ENCODE measurements around the gene PLEKHG5.

Gene PLEKHG5

DNA sequence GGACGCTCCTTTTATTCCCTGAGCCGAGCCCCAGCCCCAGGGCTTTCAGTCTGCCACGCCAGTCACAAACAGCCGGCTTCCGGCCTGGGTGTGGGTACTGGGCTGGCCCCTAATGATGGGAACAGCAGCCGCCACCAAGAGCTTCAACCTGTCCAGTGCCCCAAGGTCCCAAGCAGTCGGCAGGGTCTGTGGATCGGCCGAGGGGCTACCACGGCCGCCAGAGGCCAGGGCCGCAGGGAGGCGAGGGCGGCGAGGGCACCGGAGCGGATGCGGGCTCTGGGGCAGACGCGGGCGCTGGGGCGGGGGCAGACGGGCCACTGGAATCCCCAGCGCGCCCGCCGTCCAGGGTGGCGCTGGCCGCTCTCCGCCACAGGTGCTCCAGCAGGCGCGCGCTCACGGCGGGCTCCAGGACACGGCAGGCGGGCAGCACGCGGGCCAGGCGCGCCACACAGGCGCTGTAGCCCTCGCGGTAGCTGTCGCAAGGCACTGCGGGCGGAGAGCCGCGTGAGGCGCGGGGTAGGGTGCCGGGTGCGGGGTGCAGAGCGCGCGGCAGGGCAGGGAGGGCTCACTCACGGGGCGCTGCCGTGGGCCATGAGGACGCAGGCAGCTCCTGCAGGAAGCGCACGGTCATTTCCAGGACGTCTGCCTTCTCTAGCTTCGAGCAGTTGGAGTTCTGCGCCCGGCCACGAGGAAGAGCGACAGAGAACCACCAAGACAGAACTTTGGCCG, 72.6 kb downstream of the PLEKHG5 start:
- no peaks in the 10 kb centered on the region for H4K20me1 ChIP-seq (ENCODE audit: low read depth, low read length)
- no peak overlapping the region for H3K4me3 ChIP-seq (ENCODE audit: insufficient read depth, low read length, poor library complexity, severe bottlenecking)
- no peaks in the 10 kb centered on the region for H3K36me3 ChIP-seq (ENCODE audit: low read length)
- TF ChIP-seq EZH2phosphoT487 (conservative IDR thresholded peaks at IDR 0.05; ENCODE audit: low read length) = no peak
- TF ChIP-seq, protein P1, sequence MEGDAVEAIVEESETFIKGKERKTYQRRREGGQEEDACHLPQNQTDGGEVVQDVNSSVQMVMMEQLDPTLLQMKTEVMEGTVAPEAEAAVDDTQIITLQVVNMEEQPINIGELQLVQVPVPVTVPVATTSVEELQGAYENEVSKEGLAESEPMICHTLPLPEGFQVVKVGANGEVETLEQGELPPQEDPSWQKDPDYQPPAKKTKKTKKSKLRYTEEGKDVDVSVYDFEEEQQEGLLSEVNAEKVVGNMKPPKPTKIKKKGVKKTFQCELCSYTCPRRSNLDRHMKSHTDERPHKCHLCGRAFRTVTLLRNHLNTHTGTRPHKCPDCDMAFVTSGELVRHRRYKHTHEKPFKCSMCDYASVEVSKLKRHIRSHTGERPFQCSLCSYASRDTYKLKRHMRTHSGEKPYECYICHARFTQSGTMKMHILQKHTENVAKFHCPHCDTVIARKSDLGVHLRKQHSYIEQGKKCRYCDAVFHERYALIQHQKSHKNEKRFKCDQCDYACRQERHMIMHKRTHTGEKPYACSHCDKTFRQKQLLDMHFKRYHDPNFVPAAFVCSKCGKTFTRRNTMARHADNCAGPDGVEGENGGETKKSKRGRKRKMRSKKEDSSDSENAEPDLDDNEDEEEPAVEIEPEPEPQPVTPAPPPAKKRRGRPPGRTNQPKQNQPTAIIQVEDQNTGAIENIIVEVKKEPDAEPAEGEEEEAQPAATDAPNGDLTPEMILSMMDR (IDR thresholded peaks at IDR 0.05; ENCODE audit: insufficient read depth, low read length, poor library complexity, severe bottlenecking) = no peak
- H3K9me2 ChIP-seq (replicated peaks; ENCODE audit: insufficient read depth, low read length) = no peaks in the 10 kb centered on the region
- no peak overlapping the region for H3K4me2 ChIP-seq (ENCODE audit: low read depth, low read length, poor library complexity, severe bottlenecking)
- H3K79me2 ChIP-seq (ENCODE audit: insufficient read depth, low read length) = no peaks in the 10 kb centered on the region
- H3K27ac ChIP-seq (ENCODE audit: low read depth, low read length) = no peak overlapping the region
- H3K9ac ChIP-seq (ENCODE audit: low read length) = no peak overlapping the region
- no peaks in the 10 kb centered on the region for H3F3A ChIP-seq (ENCODE audit: insufficient read depth)
- H3K27me3 ChIP-seq (ENCODE audit: low read length) = no peaks in the 10 kb centered on the region
- H3K9me3 ChIP-seq (ENCODE audit: insufficient read depth, low read length) = no peaks in the 10 kb centered on the region
- H2AFZ ChIP-seq (ENCODE audit: low read depth, low read length, severe bottlenecking) = no peak overlapping the region

DNA sequence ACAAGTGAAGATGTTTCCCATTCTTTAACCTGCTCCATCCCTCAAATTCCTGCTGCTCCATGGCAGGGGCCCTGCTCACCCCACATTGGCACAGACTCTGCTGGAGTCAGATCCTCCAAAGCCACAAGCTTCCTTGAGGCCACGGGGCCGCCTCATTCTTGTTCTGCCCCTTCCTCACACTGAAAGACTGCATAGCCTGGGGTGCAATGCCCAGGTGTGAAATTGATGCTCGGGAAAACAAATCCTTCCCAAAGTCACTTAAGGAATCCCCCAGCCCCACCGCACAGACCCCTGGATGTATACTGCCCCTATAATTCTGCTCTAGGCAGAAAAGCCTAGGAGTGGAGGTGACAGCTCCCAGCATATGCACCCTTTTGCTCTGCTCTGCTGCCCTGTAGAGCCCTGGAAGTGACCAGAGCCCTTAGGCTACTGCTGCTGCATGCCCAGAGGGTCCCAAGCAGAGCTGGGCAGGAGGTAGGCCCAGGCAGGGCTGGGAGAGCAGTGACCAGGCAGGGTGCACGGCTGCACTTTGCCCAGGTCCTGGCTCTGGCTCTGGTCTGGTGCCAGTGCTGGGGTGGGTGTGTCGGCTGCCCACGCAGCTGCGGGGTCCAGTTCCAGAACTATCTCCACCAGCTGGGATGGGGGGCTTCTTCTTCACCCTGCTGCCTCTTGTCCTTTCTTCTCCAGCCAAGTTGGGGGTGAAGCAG, 73.4 kb downstream of the PLEKHG5 start:
- Histone ChIP-seq H3K27ac (ENCODE audit: low read depth, low read length) (no peak overlapping the region), H3K9me2 (replicated peaks; ENCODE audit: insufficient read depth, low read length) (no peaks in the 10 kb centered on the region), H3K4me3 (ENCODE audit: insufficient read depth, low read length, poor library complexity, severe bottlenecking) (no peak overlapping the region), H2AFZ (ENCODE audit: low read depth, low read length, severe bottlenecking) (no peak overlapping the region), H3K9me3 (ENCODE audit: insufficient read depth, low read length) (no peaks in the 10 kb centered on the region), H3K27me3 (ENCODE audit: low read length) (no peaks in the 10 kb centered on the region), H3K9ac (ENCODE audit: low read length) (no peak overlapping the region), H3K36me3 (ENCODE audit: low read length) (no peaks in the 10 kb centered on the region), H3K79me2 (ENCODE audit: insufficient read depth, low read length) (no peaks in the 10 kb centered on the region), H3K4me2 (ENCODE audit: low read depth, low read length, poor library complexity, severe bottlenecking) (no peak overlapping the region), H4K20me1 (ENCODE audit: low read depth, low read length) (no peaks in the 10 kb centered on the region), H3F3A (ENCODE audit: insufficient read depth) (no peaks in the 10 kb centered on the region)
- TF ChIP-seq EZH2phosphoT487 (conservative IDR thresholded peaks at IDR 0.05; ENCODE audit: low read length) = no peak
- TF ChIP-seq, protein P1 (IDR thresholded peaks at IDR 0.05; ENCODE audit: insufficient read depth, low read length, poor library complexity, severe bottlenecking) = no peak
